DMS114 treated with DMSO at 0.1 percent for 48 hours (cell line): ENCODE measurements around the gene EFNB2.

Experiments
- DNase-seq: peaks from one replicate; lab custom pipeline; 2025; ENCODE audit not compliant: unreplicated experiment; lab: John Stamatoyannopoulos, UW

The EFNB2 gene, protein sequence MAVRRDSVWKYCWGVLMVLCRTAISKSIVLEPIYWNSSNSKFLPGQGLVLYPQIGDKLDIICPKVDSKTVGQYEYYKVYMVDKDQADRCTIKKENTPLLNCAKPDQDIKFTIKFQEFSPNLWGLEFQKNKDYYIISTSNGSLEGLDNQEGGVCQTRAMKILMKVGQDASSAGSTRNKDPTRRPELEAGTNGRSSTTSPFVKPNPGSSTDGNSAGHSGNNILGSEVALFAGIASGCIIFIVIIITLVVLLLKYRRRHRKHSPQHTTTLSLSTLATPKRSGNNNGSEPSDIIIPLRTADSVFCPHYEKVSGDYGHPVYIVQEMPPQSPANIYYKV

DNA sequence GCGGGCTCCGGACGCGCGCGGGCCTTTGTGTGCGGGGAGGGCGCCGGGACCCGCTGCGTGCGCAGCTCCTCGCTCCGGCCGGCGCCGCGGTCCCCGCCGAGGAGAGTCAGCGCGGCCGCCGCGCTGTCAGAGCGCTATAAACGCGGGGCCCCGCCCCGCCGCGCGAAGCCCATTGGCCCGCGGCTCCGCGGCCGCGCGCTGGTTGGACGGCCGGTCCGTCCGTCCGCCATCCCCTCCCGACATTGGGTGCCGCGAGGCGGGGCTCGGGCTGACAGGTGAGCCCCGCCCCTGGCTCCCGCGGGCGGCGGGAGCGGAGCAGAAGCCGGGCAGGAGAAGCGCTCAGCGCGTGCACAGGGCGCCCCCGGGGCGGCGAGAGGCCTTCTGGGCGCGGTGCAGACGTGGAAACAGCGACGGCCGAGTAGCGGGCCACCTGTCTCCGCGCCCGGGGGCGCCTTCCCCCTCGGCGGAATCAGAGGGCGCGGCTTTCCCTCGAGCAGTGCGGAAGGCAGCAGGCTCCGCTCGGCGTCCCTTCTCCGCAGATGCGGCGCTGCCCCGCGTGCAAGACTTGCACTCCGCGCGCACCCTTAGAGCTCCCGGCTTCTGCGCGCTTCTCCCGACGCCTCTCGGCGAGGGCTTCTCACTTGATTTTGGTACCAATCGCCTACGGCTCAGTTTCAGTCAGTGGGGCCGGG lies at the start of gene EFNB2:
Gene EFNB2, minus strand, starts transcription at position 111 of the 692 bp plus-strand sequence. CDS start 698 bp downstream, outside the sequence.
- DNase-seq = peak; percentile 57

DNA sequence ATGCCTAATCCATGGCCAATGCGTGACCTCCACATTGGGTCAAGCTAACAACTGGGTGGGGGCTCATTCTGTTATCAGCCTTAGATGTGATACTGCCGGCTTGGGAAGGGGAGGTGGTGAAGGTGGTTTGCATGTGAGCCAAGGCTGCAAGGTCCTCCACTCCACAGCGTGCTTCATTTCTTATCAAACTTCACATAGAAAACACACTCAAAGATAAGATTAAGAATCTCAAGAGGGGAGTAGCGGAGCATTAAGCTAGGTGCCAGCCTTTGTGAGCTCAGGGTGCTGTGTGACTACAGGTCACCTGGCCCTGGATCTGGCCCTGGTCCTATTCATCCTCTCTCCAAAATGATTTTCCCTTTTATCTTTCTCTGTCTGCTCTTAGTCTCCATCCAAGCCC lies 45.8 kb upstream of the EFNB2 start:
- DNase-seq = no peak

DNA sequence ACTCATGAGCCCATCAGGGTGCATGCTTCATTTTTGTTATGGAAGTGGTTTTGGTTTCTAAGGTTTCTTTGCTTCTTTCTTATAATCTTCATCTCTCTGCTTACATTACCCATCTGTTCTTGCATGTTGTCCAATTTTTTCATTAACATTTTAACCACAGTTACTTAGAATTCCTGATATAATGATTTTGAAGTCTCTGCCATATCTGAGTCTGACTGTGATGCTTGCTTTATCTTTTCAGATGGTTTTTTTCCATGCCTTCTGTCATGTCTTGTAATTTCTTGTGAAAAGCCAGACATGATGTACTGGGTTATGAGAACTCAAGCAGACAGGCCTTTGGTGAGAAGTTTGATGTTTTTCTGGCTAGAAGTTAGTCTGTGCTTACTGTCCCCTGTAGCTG lies 40.4 kb upstream of the EFNB2 start:
- no peak for DNase-seq

DNA sequence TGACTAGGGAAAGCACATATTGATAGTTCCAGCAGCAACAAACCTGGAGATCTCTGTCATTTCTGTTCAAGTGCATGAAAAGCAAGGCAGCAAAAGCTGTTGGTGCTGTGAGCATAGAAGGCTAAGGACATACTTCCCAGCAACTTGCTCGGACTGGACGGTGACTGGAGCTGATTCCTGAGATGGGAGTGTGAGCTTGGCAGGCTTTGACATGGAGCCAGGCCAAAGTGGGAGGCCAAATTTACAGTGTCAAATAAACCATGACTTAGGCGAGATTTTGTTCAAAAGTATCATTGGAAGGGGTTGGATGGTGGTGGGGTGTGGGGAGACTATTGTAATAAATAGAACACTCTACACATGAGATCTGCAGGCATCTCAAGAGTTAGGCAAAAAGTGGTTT lies 38.4 kb upstream of the EFNB2 start:
- no peak for DNase-seq

DNA sequence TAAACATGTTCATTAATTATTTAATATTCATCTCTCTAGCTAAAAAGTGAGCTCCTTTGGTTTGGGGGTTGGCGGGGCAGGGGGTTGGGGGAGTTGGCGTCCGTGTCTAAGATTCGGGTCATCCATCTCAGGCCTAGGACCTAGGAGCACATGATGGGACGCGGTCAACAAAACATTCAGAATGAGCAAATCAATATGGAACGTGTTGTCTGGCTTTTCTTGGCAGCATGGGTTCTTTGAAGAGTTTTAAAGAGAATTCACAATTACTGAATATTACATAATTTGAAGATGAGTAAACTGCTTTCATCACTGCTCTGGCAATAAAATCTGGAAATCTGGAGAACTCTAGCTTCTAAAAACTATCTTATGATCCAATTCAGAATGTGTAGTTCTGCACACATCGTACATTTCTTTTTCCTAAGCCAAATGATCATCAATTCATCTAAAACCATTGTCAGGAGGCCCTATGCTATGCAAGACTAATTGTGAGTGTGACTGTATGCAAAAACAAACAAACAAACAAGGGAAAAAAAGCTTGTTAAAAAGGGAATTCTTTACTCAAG lies 37.9 kb upstream of the EFNB2 start:
- DNase-seq = no peak

DNA sequence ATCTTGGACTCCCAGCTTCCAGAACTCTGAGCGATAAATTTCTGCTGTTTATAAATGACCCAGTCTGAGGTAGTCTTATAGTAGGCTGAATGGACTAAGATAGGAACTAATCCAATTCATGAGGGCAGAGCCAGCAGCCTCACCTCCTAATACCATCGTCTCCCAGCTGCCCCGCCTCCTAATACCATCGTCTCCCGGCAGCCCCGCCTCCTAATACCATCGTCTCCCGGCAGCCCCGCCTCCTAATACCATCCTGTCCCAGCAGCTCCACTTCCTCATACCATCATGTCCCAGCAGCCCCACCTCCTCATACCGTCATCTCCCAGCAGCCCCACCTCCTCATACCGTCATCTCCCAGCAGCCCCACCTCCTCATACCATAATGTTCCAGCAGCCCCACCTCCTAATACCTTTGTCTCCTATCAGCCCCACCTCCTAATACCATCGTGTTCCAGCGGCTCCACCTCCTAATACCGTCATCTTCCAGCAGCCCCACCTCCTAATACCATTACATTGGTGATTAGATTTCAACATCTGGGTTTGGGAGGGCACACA lies 34.9 kb upstream of the EFNB2 start:
- DNase-seq = no peak

DNA sequence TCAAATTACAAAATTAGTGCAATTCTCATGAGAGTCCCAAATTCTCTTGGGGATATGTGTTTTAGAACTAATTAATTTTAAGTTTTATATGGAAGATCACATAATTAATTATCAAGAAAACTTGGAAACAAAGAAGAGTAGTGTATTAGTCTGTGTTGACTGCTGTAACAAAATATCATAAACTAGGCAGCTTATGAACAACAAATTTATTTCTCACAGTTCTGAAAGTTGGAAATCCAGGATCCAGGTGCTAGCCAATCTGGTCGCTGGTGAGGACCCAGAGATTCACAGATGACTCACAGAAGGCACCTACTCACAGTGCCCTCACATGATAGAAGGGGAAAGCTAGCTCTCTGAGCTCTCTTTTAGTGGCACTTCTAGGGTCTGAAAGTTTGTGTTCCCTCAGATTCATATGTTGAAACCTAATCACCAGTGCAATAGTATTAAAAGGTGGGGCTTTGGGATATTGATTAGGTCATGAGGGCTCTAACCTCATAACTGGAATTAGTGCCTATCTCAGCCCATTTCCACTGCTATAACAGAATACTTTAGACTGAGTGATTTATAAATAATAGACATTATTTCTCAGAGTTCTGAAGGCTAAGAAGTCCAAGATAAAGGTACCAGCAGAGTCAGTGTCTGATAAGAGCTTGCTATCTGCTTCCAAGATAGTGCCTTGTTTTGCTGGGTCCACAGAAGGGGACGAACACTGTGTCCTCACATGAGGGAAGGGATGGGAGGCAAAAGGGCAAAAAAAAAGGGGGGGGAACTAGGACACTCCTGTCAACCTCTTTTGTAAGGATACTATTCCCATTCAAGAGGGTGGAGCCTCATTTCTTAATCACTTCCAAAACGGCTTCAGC lies 34.0 kb upstream of the EFNB2 start:
- no peak for DNase-seq

DNA sequence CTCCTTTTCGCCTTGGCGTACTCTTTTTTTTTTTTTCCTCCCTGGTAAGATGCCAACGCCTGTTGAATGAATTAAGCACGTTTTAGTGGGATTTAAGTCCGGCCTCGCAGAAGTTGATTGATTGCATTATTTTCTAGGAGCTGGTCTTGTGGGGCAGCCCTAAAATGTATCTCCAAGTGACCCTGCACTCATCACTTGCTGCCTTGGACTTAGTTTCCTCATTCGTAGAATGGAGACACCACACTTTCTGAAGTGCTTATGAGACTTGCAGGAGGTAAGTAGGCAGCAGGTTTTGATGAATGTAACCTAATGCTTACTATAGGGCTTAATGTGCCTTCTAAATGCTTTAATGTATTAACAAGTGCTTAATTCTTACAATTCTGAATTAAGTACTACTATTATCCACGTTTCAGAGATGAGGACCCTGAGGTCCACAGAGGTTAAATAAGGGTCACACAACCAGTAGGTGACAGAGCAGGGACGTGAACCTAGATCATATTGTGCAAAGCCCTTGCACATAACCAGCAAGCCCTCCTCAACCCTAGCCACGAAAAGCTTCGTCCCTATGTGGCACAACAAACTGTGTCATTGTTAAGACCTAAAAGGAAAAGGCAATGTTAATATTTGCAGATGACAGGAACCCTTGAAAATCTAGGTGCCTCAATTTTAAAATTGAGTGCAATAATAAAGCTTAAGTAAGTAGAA lies 33.0 kb upstream of the EFNB2 start:
- no peak for DNase-seq

DNA sequence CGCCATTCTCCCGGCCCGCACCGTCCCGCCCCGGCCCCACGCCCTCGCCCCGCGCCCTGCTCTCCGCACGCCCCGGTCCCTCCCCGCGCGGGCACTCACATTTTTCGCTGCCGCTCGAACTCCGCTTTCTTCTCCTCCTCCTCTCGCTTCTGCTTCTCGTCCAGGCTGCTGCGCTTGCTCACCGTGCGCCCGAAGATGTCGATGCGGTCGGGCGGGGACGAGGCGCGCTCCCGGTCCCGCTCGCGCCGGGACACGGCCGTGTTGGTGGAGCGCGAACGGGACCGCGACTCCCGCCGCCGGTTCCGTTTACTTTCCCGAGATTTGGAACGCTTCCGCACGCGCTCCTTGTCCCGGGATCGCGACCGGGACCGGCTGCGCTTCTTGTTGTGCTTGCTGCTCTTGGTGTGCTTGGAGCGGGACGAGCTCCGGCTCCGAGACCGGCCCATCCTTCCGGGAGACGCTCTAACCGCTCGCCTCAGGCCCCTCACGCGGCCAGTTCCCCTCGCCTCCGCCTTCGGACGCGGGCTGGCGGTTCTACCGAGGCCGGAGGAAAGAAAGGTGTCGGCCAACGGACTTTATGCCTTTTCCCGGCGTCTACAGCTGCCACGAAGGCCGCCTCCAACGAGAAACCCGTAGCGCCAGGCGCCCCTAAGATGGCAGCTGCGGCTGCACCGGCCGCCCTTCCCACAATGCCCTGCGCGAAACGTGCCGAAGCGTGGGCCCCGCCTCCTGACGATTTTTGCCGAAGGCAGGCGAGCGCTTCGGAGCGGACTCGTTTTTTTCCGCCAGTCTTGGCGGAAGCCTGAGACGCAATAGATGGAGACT lies 32.2 kb upstream of the EFNB2 start, which contains the start of gene ARGLU1:
Gene ARGLU1, minus strand, starts transcription at position 664 of the 825 bp plus-strand sequence. Its CDS starts 218 bp downstream, at position 446.
- peak; percentile 64 for DNase-seq

DNA sequence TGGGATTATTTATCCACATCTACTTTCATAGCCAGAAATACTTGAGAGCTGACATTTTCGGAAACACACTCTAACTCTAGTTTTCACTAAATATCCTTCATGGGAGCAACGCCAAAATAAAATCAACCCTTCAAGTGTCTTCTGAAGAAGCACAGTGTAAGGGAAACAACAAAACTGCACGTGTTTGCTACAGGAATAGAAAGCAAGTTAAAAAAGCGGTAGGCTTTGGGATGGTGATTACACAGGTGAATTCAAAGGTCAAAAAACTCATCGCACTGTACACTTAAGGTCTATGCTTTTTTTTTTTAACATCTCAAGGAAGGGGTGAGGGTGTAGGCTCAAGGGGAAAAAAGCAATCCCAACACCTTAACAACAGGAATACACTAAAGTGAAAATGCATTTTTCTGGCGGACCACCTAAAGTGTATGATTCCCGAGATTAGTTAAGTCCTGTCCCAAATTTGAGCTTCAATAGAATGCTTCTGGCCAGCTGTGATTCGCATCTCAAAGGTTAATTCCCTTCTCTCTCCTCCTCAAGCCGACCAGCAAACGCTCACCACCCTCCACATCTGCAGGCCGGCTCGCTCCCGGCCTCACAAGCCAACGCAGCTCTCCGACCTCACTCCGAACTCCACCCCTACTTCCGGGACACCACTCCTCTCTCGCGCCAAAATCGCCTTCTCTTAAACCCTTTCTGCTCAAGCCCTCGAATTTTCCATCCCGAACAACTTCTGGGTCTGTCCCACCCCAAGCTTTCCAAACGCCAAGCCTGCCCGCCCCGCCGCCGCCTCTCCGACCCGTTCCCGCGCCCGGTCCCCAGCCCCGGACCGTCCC lies 31.4 kb upstream of the EFNB2 start:
- no peak for DNase-seq

DNA sequence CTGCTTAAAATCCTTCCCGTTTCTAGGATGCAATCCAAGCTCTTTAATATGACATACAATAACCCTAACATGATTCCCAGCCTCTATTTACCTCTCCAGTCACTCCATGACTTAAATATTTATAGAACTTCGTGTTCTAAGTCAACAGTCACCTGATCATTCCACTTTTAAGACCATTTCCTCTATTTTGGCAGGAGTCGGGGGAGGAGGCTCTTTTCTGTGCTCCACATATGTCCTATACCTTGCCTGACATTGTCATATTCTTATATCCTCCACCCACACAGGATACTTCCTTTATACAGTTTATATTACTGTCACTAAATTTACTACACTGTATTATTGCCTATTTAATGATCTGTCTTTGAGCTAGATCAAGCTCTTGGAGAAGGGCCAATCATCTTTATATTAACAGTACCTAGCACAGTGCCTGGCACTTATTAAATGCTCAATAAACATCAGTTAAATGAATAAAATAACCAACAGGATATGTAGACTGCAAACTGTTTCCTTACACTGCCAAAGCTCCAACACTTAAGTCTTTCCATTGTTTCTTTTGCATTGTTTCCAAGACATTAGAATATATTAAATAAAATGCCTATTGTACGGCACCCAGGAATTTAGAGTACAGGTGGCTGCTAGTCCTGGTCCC lies 29.8 kb upstream of the EFNB2 start:
- DNase-seq = no peak

DNA sequence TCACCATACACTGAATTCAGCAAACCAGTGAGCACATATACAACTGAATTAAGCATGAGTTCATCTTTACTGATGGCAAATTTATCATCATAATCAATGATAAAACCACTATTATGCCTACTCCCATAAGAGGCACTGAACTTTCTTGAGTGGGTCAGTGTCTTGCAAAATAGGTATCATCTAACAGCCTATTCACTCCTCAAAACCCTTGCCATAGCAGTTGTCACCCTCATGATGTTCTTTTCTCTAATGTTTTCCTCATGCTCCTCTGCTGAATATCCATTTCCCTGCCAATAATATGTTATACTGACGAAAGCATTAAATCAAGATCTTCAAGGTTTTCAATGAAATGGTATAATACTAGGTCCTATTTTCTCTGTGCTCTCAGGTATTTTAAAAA lies 26.8 kb upstream of the EFNB2 start:
- no peak for DNase-seq

DNA sequence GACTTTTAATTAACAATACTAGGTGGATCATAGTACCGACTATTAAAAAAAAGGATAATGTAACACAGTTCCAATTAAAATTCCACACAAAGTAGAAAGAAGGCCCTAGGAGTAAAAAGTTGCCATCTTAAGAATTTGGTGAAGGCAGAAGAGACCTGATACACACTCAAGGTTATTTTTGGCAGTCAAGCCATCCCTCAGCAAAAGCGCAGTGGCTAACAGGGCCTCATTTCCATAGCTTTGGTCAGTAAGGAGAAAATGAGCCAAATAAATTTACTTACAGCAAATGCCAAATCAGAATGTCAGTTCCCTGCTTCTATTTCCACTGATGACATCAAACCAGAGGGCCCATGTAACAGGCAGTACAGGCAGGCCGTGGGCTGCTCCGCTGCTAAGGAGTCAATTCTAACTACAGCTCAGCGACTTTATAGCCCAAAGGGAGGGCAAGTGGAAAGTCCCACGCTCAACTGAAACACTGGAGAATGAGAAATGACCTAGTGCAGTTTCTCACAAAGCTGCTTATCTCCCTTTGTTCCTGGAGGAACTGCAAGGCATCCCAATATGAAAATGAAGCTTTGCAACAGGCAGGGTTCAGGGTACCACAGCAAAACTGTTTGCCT lies 26.2 kb upstream of the EFNB2 start:
- no peak for DNase-seq

DNA sequence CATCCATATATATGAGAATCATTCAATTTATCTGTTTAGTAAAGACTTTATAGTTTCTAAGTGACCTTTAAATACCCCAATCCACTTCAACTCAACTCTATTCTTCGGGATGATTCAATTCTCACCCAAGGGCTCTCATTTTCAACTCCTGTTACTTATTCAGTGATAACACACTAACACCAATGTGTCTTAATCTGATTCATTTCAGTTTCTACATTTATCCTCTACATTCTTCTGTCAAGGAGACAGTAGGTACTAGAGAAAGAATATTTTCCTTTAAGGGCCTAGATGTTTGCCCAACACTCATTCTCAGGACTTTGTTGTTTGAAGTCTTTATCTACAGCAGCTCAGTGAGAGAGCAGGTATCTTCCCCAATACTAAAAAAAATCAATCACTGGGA lies 25.4 kb upstream of the EFNB2 start:
- DNase-seq = no peak

DNA sequence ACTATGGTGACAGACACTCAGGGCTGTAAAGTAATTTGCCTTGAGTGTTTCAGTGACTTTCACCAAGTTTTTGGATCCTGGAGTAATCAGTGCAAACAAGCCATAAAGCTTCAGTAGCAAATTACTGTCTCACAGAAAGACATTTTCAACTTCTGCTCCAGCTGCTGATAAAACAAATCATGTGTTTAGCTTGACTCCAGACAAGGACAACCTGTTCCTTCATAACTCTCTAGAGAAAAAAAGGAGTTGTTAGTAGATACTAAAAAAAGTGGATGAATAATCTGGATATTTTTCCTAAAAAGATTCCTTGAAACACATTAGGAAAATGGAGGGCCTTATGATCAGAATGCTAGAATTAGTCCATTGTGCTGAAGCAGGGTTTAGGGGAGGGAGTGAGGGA lies 23.1 kb upstream of the EFNB2 start:
- DNase-seq = no peak

DNA sequence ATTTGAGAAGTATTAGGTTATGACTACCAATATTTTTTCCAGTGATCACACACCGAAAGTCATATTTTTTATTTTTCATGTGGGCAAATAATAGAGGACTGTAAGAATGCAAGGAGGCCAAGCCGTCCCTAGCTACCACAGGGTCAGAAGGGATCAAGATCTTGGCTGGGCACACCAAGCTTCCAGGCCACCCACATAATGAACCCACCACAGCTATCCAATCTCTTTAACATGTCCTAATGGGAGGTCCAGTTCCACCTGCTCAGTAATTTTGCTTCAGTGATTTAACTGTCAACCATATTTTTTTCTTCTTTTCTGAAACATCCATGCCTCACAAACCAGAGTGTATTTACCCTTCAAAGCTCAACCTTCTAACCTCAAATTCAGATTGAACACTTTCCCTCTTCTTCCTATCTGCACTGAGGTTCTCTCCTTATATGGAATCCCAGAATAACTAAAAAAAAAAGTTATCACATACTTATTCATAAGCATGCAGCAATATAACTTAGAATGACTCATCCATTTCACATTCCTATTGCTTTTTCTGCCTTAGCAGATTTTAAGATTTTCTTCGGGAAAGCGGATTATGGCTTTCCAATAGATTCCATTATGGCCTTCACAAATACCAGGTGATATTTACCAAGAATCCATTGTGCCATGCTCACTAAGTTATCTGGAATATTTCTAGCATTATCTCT lies 20.3 kb upstream of the EFNB2 start:
- DNase-seq = no peak

DNA sequence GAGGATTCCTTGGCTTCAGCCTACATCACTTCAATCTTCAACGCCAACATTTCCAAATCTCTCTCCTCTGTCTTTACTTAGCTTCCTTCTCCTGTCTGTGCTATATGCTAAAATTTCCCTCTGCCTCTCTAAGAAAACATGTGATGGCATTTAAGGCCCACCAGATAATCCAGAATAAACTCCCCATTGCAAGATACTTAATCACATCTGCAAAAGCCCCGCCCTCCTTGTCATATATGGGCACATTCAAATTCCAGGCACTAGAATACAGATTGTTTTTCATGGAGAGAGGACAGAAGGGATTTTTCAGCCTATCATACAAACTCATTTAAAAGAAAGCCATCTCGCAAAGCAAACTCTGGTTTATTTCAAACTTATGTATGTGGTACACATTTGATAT lies 16.3 kb upstream of the EFNB2 start:
- DNase-seq = no peak
